HepG2 (cell line): Measurements from ENCODE around the gene ZNF20. TPM values are rescaled to one million over a fixed set of nuclear protein-coding genes. Genes with fewer than 3 reads are reported as not detected.

Source experiments
- AGO2 ChIP-seq: fragments of 200-400 bp; formaldehyde crosslinking; optimal IDR thresholded peaks from 2 replicates; pipeline ENCODE3; 2017; ENCODE audit warnings: mild to moderate bottlenecking, low read depth, low read length, moderate library complexity
- CHD2 ChIP-seq: IDR thresholded peaks from 2 replicates; pipeline ENCODE4 v1.6.1; 2011; ENCODE audit warnings: low read depth, low read length, improper control_type of control experiment
- ELF1 ChIP-seq: sonication (generic); formaldehyde crosslinking; IDR thresholded peaks from 2 replicates; pipeline ENCODE4 v1.4.0; 2020; ENCODE audit warnings: missing genetic modification reagents
- GABPB1 ChIP-seq: IDR thresholded peaks from 2 replicates; pipeline ENCODE4 v1.6.1; 2016; ENCODE audit warnings: mild to moderate bottlenecking, missing genetic modification reagents, moderate library complexity, missing compliant biosample characterization
- GATAD1 ChIP-seq: IDR thresholded peaks from 2 replicates; pipeline ENCODE4 v1.6.1; 2016; ENCODE audit warnings: missing genetic modification reagents, missing compliant biosample characterization
- GATAD2A ChIP-seq: IDR thresholded peaks from 2 replicates; pipeline ENCODE4 v1.6.1; 2016
- KAT2B ChIP-seq: fragments of 150-350 bp; IDR thresholded peaks from 2 replicates; pipeline ENCODE4 v1.6.1; 2014; ENCODE audit warnings: low read depth, low read length, borderline replicate concordance
- NFKB2 ChIP-seq: sonication (generic); formaldehyde crosslinking; IDR thresholded peaks from 2 replicates; pipeline ENCODE4 v1.4.0; 2020; ENCODE audit warnings: missing genetic modification reagents, borderline replicate concordance
- SAP130 ChIP-seq: IDR thresholded peaks from 2 replicates; pipeline ENCODE4 v1.6.1; 2016; ENCODE audit warnings: low read depth
- STAG1 ChIP-seq: sonication (generic); formaldehyde crosslinking; IDR thresholded peaks from 2 replicates; pipeline ENCODE4 v1.4.0; 2020; ENCODE audit warnings: missing genetic modification reagents
- ZBTB26 ChIP-seq: IDR thresholded peaks from 2 replicates; pipeline ENCODE4 v1.6.1; 2016; ENCODE audit warnings: missing compliant biosample characterization, missing genetic modification reagents, borderline replicate concordance
- ZFAT ChIP-seq: sonication (generic); formaldehyde crosslinking; conservative IDR thresholded peaks from 2 replicates; pipeline ENCODE4 v1.8.1; 2023; ENCODE audit warnings: missing genetic modification reagents, inconsistent platforms
- ZFP91 ChIP-seq: sonication (generic); formaldehyde crosslinking; IDR thresholded peaks from 2 replicates; pipeline ENCODE4 v1.9.0; 2022; ENCODE audit warnings: missing genetic modification reagents, mild to moderate bottlenecking, borderline replicate concordance
- ZNF121 ChIP-seq: sonication (generic); formaldehyde crosslinking; IDR thresholded peaks from 2 replicates; pipeline ENCODE4 v1.5.0; 2020; ENCODE audit warnings: mild to moderate bottlenecking, missing genetic modification reagents
- ZNF224 ChIP-seq: sonication (generic); formaldehyde crosslinking; IDR thresholded peaks from 2 replicates; pipeline ENCODE4 v1.5.0; 2020; ENCODE audit warnings: mild to moderate bottlenecking, missing genetic modification reagents
- ZNF280B ChIP-seq: sonication (generic); formaldehyde crosslinking; IDR thresholded peaks from 2 replicates; pipeline ENCODE4 v1.5.0; 2020; ENCODE audit warnings: missing genetic modification reagents, mild to moderate bottlenecking, borderline replicate concordance
- ZNF292 ChIP-seq: sonication (generic); formaldehyde crosslinking; IDR thresholded peaks from 2 replicates; pipeline ENCODE4 v1.8.1; 2022; ENCODE audit warnings: mild to moderate bottlenecking, low read depth, missing genetic modification reagents, borderline replicate concordance
- ZNF878 ChIP-seq: sonication (generic); formaldehyde crosslinking; IDR thresholded peaks from 2 replicates; pipeline ENCODE4 v1.8.1; 2023; ENCODE audit warnings: mild to moderate bottlenecking, missing genetic modification reagents, moderate library complexity
- polyA plus RNA-seq, 8 experiments: library from polyadenylated mRNA; depleted of rRNA in 3 of 8; stranded (reverse) in 7 of 8; unstranded in 1 of 8; fragments of >200 nt; fragmentation: Illumina TruSeq in 4 of 8; extraction: Trizol in 4 of 8; gene quantifications; 2 replicates each; pipeline versions ENCODE4 v1.2.1 to v1.2.3, GENCODE V29; 2011 to 2016; ENCODE audit warnings: low read depth in 4 of 8, missing spikeins in 1 of 8, mixed read lengths in 1 of 8; ENCODE audit not compliant: insufficient read depth in 1 of 8
- total RNA-seq, 5 experiments: library from RNA; depleted of rRNA; stranded (reverse); fragments of >200 nt; fragmentation: Illumina TruSeq; extraction: Trizol; gene quantifications; 2 replicates each; pipeline ENCODE4 v1.2.3, GENCODE V29; 2016; ENCODE audit warnings: low read depth in 1 of 5
- TF ChIP-seq, protein P1 (sequence below): IDR thresholded peaks from 2 replicates; pipeline ENCODE4 v1.6.1; 2016; ENCODE audit warnings: low read depth, borderline replicate concordance
- TF ChIP-seq, protein P2 (sequence below): sonication (generic); formaldehyde crosslinking; IDR thresholded peaks from 2 replicates; pipeline ENCODE4 v1.4.0; 2020; ENCODE audit warnings: missing genetic modification reagents
- TF ChIP-seq, protein P3 (sequence below): sonication (generic); formaldehyde crosslinking; IDR thresholded peaks from 2 replicates; pipeline ENCODE4 v1.4.0; 2020; ENCODE audit warnings: missing genetic modification reagents, mild to moderate bottlenecking, borderline replicate concordance

Gene ZNF20
- total and polyA plus RNA-seq, 2 of the 13 experiments (the other 11 are each of a cell fraction or from before 2014, with no cell fraction given), result 1.6 to 8.0 TPM

GRCh38 chr19:12140545-12141404, 625 bp upstream of the ZNF20 start (continued):
- TF ChIP-seq GATAD1 (peak; percentile 44; the same call in 1 of the 2 replicates), NFKB2 (CRISPR knock-in tag) (peak; percentile 65; the same call in 1 of the 2 replicates), ZBTB26 (CRISPR knock-in tag) (peak; percentile 12; the same call in 1 of the 2 replicates), GABPB1 (CRISPR knock-in tag) (peak; percentile 35; the same call in 1 of the 2 replicates), ZNF121 (CRISPR knock-in tag) (no peak), STAG1 (CRISPR knock-in tag) (peak; percentile 95), AGO2 (peak; percentile 24), CHD2 (no peak), SAP130 (CRISPR knock-in tag) (peak; percentile 75), ZNF280B (0 out of 2 replicates have a peak, but pooled peaks have one; percentile 50), ZFAT (CRISPR knock-in tag) (no peak), ZNF292 (CRISPR knock-in tag) (peak; percentile 68; the same call in 1 of the 2 replicates), KAT2B (no peak), ELF1 (CRISPR knock-in tag) (peak; percentile 31; the same call in 1 of the 2 replicates), ZFP91 (0 out of 2 replicates have a peak, but pooled peaks have one; percentile 14), ZNF224 (CRISPR knock-in tag) (no peak), GATAD2A (CRISPR knock-in tag) (peak; percentile 50; the same call in 1 of the 2 replicates), ZNF878 (CRISPR knock-in tag) (no peak)
- TF ChIP-seq, protein P1, sequence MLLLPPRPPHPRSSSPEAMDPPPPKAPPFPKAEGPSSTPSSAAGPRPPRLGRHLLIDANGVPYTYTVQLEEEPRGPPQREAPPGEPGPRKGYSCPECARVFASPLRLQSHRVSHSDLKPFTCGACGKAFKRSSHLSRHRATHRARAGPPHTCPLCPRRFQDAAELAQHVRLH (CRISPR knock-in tag), result peak; percentile 36; the same call in 1 of the 2 replicates
- TF ChIP-seq, protein P2, sequence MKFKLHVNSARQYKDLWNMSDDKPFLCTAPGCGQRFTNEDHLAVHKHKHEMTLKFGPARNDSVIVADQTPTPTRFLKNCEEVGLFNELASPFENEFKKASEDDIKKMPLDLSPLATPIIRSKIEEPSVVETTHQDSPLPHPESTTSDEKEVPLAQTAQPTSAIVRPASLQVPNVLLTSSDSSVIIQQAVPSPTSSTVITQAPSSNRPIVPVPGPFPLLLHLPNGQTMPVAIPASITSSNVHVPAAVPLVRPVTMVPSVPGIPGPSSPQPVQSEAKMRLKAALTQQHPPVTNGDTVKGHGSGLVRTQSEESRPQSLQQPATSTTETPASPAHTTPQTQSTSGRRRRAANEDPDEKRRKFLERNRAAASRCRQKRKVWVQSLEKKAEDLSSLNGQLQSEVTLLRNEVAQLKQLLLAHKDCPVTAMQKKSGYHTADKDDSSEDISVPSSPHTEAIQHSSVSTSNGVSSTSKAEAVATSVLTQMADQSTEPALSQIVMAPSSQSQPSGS (CRISPR knock-in tag), result no peak
- TF ChIP-seq, protein P3, sequence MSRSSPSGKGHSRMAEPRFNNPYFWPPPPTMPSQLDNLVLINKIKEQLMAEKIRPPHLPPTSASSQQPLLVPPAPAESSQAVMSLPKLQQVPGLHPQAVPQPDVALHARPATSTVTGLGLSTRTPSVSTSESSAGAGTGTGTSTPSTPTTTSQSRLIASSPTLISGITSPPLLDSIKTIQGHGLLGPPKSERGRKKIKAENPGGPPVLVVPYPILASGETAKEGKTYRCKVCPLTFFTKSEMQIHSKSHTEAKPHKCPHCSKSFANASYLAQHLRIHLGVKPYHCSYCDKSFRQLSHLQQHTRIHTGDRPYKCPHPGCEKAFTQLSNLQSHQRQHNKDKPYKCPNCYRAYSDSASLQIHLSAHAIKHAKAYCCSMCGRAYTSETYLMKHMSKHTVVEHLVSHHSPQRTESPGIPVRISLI (CRISPR knock-in tag), result 0 out of 2 replicates have a peak, but pooled peaks have one; percentile 27
